GM18499 (cell line): Measurements from ENCODE around the gene TP53AIP1.

Experiments used
- ATAC-seq: cut with Tn5 transposase; IDR thresholded peaks from one replicate; pipeline ENCODE4 v1.9.1; 2021; ENCODE audit warnings: moderate number of reproducible peaks; ENCODE audit not compliant: insufficient read depth, unreplicated experiment

TP53AIP1 gene, protein sequence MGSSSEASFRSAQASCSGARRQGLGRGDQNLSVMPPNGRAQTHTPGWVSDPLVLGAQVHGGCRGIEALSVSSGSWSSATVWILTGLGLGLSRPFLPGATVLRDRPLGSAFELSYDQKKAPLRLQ

DNA sequence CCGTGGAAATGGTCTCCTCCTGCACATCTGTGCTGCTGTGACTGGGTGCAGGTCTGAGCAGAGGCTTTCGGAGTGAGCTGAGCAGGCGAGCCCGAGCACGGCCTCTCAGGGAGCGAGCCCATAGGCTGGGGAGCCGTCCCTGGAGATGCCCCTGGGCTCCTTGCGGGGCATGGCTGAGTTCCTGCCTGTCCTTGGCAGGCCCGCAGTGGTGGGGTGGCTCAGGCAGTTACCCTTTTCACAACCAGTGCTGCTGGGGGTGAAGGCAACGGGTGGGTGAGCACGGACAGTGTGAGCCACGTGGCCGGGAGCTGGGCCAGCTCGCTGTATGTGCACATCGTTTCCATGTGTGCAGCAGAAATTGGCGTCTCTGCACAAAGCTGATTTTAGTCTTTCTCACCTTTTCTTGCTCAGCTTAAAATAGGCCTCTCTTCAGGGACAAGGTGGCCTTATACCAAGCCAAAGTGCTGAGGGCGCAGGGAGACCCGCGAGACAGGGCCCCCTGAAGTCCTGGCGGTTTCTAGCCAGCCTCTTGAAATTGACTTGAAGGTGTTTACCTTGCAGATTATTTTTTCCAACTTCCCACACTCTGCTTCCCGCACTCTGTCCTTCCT is at the start of gene TP53AIP1:
TSS of gene TP53AIP1 (minus strand) at position 55 of the 611 bp plus-strand sequence. CDS start 5,053 bp downstream, outside the sequence.
- no peak for ATAC-seq

DNA sequence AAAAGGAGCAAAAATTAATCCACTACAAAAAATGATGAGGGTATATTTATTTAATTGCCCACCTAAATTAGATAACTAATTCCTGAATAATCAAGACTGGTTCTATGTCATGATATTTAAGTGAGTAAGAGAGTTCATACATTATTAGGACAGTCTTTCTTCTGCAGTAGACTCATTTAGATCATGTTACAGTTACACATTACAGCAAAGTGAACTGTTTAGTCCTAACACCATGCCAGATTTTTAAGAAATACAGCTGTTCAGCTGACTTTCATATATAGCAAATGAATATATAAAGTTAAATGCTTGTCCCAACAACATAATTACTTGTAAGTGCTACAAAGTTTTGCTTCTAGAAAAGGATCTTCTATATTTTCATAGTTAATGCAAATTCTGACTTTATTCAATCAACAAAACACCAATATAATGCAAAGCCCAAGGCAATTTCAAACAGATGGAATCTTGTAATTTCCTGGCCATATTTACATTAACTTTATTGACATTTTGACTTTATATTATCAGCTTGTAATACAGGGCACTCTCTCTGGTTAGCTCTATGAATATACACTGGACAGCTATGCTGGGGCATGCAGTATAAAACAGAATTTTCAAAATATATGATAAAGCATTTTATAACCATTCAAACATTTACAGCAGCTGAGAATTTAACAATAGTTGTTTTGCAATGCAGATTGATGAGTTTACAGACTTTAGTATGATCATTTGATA is 45.7 kb upstream of the TP53AIP1 start:
- no peak for ATAC-seq

DNA sequence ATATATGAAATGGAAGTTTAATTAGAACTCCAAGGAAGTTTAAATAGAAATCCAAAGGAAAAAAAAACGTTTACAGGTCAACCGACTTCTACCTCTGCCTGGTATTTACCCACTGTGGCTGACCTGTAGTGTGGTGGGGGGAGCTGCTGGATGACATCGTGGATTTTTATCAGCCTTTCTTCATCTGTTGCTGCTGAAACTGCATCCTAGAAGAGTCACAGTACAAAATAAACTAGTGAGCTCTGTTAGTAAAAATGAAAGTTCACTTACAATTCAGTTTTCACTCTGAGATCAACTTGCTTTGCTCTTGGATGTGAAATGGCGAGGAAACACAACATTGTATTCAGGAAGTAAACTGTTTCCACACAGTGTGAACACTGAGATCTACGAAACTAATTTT is 43.2 kb upstream of the TP53AIP1 start:
- ATAC-seq, result no peak

DNA sequence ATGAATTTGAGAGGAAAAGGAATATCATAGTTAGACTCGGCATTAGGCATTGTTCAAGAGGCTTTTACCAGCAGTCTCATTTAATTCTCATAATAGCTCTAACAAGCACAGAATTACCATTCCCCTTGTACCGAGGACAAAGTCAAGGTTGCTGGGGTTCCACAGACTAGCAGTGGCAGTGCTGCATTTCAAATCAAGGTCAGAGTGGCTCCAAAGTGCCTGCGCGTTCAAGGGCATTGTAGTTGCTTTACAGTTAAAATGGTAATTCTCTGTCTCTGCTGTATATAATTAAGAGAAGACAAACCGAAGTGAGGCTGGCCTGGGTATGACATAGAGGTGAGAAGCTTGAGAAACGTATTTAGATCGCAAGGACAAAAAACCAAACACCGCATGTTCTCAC is 40.4 kb upstream of the TP53AIP1 start:
- no peak for ATAC-seq

DNA sequence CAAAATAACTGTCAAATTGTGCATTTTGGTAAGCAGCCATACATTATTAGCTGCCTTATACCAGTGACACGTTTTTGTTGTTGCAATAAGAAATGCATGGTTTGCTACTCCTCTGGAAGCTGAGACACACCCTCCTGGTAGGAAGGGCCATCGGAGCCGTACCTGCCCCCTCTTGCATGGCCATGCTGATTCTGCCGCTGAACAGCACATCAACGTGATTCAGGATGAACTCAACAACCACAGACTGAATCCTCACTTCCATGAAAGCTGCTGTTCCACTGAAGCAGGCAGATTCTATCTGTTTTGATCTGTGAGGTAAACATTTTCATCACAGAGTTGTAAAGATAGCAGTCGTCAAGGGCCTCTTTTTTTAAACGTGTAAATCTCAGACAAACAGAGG is 38.6 kb upstream of the TP53AIP1 start:
- no peak for ATAC-seq

DNA sequence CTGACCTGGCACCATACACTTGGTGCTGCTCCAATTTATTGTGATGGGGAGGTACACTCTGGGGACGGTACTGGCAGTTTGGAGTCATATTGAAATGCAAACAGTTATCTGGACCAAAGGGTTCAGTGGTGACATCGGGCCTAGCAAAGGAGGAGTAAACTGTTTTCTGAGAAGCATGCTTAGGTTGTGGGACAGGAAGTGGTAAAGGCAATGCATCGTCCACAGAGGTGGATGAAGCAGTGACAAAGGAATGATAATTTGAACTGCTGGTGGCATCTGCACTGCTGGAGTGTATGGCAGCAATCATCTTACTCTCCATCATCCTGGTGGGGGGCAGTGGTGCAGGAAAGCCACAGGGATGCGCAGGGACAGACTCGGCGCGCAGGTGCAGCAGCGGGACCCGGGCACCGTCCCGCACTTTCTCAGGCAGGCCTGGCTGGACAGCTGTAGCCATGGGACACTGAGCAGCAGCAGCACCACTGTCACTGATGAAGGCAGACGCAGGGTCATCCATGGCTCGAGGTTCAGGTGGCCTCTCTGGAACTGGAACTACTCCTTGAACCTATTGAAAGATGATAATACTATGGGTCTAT is 28.0 kb upstream of the TP53AIP1 start:
- ATAC-seq, result no peak

DNA sequence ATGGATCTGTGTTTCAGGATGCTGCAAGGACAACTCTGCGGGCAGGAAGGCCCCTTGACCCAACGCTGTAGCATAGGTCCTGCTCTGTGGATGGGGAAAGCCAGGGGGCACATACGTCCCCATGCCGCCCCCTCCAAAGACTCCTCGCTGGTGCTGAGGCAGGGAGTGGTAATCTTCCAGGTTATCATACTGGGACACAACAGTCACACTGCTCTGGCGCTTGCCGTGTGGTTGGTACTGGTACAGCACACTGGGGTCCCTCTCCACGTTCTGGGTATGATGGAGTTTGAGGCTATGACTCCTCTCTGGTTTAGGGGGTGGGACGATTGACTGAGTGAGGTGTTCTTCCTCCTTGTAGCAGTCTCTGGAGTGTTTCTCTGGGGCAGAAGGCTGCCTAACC is 26.2 kb upstream of the TP53AIP1 start:
- ATAC-seq, result no peak

DNA sequence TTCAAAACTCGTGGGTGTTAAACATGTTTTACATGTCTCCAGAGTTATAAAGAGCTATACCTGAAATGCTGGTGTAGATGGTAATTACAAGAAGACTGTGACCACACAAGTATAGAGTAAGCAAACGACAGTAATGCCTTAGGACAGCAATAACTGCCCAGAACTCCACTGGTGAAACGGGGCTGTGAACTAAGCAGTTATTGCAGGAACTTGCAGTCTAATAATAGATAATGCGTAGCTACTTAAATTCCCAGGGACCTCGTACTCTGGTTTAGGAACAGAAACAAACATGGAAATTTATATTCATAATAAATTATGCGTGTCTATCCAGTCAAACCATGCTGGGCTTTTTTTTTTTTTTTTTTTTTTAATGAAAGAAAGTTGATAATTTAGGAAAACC is 24.9 kb upstream of the TP53AIP1 start:
- no peak for ATAC-seq

DNA sequence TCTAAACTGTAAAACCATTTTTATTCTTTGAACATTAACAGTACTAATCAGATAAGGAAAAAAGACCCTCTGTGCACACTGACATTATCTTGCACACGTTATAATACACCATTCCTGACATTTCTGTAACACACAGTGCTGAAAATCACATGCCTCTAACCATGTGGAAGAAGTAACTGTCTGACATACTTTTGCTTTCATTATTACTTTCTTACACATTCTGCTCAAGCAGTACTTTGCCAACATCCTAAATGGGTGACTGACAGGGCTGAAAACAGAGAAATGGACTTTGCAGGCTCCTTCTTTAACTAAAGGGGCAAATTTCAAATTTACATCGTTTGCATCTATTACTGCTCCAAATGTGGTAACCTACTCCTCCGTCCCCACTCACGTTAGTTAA is 22.8 kb upstream of the TP53AIP1 start:
- ATAC-seq, result peak; percentile 99

DNA sequence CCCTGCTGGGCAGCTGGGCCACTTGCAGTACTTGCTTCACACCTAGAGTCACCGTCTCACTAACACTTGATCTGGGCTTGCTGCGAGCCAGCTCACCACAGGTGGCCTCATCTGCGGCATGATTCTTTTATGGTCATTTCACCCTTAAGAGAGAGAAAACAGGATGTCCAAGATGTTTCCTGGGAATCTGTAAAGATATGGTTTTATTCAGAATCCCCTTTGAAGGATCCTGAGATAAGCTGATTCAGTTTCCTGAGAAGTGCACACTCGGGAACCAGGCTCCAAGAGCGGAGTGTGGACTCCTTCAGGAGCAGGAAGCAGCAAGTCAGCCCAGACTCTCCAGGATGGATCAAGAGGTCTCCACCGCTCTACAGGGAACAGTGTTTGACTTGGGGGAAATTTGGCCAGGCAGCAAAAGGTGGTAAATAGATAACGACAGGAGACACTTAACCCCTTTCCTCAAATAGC is 21.8 kb upstream of the TP53AIP1 start:
- ATAC-seq, result no peak

DNA sequence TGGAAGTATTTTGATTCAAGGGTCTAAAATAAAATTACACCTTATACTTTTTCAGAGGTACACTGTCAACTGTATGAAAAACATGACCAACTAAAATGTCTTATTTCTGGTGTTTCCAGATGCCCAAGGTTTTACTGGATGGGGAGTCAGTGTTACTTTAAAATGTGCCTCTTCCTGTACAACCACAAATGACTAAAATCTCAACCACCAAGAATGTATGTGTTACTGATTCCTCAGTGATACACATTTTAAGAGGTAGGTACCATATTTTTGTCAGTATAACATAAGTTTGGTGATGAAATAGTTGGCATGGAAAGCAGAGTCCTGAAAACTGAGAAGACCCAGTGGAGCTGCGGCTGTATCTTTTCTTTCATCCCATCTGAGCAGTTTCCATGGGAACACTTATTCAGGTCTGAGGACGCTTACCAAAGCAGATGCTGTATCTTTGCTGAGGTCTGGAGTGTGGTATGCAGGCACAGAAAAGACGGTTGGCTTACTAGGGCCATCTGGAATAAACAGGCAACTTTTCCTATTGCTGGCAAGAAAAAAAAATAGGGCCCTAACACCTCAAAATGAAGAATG is 21.2 kb upstream of the TP53AIP1 start:
- no peak for ATAC-seq

DNA sequence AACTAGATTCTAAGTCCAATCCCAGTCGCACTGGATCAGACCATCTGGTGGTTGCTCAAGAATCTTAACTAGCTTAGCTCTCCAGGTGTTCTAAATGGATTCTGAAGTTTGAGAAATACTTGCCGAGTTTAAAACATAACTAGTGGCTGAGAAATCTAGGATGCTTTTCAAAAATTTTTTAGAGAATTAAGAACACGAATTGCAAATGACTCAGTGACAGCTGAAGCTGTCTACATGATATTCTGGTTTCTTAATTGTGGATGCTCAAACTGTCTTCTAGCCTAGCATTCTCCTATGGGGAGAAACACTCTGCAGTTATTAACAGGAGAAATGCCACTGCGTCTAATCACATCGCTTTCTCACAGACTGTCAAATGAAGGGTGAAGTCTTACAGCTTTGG is 20.2 kb upstream of the TP53AIP1 start:
- ATAC-seq, result no peak

DNA sequence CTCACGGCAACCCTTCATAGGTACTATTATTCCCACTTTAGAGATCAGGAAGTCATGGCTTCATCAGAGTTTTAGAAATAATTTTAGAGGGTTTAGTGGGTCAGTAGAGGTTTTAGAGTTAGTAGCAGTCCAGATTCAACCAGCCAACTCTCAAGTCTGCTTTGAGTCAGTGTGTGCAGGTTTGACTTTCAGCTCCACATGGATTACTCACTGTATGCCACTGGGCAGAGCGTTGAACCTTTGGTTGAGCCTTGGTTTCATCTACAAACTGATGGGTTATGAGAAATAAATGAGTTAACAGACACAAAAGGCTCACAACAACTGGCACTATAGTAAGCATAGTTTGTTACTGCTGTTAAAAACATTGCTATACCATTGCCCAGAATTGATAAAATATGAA is 19.0 kb upstream of the TP53AIP1 start:
- ATAC-seq, result no peak

DNA sequence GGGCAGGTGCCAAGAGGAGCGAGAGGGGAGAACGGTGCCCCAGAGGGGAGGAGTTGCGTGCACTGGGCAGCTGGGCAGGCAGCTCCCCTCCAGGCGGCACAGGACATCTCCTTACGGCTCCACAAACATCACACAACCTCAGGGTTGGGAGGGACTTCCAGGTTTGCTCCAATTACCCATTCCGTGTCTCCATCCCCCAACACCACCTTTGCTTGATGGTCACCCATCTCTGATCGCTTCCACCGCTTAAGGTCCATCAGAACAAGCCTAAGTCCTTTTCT is 14.5 kb upstream of the TP53AIP1 start:
- no peak for ATAC-seq

DNA sequence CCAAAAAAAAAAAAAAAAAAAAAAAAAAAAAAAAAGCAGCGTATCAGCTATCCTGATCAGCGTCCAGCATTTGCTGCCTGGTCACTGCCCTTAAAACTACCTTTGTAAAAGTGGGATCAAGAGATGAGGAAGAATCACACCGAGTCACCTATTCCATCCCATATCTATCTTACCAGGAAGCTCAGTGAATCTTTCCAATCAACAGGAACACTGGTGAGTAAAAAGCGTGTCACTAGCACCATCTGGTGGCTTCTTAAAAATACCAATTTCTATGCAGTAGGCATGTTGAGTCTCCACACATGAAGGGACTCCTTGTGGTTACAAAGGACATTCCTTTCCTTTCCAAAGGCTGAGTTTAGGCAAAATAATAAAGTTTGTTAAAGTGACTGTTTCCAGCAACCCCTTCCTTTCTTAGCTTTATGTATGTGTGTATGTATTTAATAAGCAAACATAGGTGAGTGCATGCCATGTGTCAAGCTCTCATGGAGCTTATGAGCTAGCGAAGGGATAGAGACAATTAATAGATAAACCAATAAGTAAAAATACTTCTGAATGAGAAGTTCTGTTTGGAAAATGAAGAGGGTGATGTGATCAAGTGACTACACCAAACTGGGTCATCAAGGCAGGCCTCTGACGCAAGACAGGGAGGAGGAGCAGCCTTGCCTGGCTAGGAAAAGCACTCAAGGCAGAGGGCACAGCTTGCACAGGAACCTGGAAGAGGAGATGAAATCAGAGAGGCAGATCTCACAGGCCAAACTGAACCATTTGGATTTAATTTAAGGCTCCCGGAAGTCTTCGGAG is 13.9 kb upstream of the TP53AIP1 start:
- no peak for ATAC-seq

DNA sequence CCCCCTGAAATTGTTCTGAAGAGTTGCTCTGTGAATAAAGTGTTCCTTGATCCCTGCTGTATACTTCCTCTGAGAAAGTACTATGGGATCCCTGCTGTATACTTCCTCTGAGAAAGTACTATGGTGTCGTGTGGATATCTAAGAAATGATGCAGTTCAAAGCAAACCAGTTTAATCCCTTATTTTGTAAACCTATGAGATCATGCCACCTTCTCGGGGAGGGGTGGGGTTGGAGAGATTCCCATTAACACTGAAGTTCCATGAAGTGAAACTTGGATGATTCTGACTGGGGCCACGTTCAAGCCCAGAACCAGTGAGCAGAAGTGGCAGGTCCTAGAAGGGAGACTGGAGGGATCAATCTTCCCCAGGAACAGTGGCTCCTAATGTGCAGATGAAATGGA is 13.0 kb upstream of the TP53AIP1 start:
- no peak for ATAC-seq

DNA sequence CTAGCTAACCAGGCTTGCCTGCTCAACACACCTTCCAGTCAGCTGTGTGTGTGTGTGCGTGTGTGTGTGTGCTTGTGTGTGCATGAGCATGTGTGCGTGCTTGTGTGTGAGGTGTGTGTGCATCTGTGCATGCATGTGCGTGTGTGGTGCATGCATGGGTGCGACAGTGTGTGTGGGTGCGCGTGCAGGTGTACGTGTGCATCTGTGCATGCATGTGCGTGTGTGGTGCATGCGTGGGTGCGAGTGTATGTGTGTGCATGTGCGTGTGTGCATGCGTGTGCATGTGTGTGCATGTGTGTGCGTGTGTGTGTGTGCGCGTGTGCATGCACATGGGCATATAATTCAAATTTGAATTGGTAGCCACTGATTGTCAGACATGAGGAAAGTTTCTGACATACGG is 10.5 kb upstream of the TP53AIP1 start:
- ATAC-seq, result no peak

DNA sequence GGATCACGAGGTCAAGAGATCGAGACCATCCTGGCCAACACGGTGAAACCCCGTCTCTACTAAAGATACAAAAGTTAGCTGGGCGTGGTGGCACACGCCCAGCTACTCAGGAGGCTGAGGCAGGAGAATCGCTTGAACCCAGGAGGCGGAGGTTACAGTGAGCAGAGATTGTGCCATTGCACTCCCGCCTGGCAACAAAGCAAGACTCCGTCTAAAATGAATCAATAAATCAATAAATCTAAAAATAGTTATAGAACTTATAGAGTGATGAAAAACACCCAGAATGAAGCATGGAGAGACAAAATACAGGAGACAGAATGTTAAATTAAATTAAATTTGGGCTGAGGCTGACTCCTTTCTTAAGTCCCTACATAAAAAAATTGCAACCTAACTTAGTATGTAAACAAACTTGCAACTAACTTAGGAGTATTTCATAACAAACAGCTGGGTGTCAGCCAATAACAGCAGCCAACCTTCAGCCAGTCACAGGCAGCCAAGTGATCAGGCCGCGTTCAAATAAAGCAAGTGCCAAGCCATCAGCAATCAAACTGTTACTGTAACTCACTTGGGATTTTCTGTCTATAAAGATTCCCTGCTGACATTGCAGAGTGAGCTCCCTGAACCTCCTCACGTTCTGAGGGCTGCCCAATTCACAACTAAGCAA is 7.3 kb upstream of the TP53AIP1 start:
- no peak for ATAC-seq

DNA sequence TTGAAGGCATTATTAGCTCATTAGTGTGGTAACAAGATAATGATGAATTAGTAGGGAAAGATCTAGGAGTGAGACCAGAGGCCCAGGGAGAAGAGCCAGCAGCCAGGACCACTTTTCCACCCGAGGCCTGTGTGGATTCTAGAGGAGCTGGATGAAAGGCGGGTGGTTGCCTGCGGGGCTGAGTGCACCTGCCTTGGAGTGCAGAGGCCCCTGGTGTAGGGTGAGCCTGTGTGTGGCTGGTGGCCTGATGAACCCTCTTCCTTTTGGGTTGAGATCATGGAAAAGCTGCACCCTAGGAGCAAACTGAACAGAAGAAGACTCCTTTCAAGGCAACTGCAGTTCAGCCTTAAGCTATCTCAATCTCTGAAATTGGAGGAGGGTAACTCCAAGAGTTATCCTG is 5.9 kb upstream of the TP53AIP1 start:
- ATAC-seq, result no peak

DNA sequence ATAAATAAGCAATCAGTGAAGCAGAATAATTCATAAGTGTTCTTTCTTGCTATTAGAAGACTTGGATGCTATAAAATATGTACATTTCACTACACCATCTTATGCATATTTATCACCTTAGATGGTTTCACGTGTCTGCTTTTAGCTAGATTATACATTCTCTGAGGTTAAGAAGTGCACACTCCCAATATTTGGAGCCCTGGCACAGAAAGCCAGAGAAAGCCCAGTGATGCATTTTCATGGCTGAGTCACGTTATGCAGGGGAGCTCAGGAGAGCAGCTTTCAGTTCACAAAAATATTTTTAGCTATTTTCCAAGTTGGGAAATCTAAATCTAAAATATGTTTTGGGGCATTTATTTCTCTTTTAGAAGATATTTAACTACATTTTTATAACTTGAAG is 5.1 kb upstream of the TP53AIP1 start:
- ATAC-seq, result no peak
